NCI-H2196 (cell line): ENCODE data around the gene ATG2A.

Experiments used
- DNase-seq: peaks from one replicate; lab custom pipeline; 2025; ENCODE audit not compliant: unreplicated experiment; lab: John Stamatoyannopoulos, UW

The ATG2A gene

DNA sequence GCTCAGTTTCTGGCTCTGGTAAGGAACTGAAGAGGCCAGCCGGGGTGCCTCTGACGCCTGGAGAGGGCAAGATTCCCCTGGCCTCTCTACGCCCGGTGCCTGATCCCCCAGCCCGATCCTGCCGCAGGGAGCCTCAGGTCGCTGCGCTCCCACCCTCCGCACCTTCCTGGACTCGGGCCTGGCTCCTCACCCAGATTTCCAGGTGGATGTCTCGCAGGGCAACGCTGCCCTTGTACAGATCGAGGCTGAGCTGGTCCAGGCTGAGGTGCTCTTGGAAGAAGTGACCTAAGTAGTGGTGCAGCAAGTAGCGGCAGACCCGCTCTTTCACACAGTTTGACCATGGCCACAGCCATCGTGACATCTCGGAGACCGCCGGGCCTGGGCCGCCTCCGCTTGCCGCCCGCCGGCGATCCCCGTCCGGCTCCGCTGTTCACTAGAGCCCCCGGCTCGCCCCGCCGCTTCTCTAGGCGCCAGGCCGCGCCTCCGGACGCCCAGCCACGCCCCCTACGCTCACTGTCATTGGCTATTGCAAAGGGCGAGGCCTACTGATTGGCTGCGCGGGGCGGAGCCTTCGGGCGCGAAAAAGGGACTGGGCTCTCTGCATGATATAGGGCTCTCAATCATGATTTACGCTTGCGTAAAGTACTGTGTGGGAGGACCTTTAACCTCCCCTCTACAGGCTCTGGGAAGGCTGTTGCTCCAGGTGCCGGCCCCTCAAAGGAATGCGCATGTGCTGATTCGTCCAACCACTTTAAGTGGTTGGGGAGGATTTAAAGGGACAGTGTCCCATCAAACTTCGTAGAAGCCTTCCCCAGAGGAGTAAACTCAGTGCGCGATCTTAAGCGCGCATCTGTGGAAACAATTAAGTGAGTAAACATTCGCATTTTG lies at the start of gene ATG2A:
TSS of gene ATG2A (minus strand) at position 435 of the 888 bp plus-strand sequence. CDS start at position 361, 74 bp downstream.
- DNase-seq: peak; percentile 99

DNA sequence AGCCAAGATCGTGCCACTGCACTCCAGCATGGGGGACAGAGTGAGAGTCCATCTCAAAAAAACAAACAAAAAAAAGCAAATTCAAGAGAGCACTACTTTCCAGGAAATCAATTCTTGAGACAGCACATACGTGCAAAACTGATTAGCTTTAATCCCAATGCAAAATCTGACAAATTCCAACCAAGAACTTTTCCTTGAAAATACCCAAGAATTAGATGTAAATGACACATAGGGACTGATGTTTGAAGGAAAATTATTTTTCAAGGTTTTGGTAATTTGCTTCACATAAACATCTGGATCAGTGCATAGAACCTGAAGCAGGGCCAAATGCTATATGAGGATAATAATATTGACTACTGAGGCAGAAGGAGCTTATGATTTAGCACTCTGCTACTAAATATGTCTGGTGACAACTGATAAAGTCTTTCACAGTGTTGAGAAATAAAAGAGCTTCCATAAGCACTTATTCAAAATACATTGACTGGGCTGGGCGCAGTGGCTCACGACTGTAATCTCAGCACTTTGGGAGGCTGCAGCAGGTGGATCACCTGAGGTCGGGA lies 46.1 kb upstream of the ATG2A start:
- no peak for DNase-seq

DNA sequence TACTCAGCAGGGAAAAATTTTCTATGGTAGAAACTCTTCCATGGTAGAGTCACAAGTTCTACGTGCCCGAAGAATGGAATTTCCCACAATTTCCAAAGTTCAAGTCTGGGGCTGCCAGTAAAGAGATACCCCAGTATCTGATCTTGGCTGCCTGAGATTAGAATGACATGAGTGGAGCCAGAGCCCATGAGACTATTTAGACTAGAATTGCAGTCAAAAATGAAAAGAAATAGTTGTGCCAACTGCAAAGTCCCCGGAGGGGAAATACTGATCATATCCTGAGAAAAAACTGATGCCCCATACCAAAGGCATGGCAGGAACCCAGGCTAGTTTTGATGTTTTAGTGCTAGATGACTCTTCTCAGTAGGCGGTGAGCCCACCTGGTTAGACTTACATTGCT lies 43.7 kb upstream of the ATG2A start:
- no peak for DNase-seq

DNA sequence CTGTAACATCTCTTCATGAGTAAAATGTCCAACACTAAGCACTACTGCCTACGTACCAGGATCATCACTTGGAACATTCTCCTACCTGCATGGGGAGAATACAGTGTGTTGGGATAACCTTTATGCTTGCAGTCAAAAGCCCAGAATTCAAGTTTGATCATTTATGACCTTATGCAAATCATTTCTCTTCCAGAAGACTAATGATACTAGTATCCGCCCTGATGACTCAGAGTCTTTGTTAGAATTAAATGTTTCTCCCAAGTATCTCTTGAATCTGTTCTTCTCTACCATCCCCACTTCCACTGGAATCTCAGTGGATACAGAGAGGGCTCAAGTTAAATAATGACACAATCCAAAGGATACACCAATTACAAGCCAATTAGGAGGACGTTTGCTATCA lies 42.5 kb upstream of the ATG2A start:
- no peak for DNase-seq

DNA sequence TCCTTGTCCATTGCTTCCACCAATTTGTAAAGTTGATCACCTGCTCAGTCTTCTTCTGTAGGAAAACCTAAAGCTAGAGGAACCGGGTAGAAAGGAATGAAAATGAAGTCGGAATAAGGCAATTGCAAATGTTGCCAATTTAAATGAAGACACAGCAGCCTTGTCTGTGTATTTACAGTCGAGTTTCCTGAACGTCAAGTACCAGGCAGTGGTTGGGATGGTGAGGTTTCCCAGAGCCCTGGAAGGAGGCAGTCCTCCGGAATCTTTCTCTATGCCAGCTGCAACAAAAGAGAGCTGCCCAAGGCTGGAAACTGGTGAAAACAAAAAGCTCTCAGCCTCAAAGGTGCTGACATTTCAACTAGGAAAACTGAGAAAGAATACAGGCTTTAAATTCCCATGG lies 37.2 kb upstream of the ATG2A start:
- DNase-seq: no peak

DNA sequence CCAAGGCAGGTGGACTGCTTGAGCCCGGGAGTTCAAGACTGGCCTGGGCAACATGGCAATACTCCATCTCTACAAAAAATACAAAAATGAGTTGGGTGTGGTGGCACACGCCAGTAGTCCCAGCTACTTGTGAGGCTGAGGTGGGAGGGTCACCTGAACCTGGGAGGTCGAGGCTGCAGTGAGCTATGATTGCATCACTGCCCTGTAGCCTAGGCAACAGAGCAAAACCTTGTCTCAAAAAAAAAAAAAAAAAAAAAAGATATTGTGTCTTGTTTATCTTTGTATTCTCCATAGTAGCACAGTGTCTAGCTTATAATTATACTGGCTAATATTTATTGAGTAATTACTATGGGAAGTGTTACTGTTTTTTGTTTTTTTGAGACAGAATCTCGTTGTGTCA lies 34.5 kb upstream of the ATG2A start:
- no peak for DNase-seq

DNA sequence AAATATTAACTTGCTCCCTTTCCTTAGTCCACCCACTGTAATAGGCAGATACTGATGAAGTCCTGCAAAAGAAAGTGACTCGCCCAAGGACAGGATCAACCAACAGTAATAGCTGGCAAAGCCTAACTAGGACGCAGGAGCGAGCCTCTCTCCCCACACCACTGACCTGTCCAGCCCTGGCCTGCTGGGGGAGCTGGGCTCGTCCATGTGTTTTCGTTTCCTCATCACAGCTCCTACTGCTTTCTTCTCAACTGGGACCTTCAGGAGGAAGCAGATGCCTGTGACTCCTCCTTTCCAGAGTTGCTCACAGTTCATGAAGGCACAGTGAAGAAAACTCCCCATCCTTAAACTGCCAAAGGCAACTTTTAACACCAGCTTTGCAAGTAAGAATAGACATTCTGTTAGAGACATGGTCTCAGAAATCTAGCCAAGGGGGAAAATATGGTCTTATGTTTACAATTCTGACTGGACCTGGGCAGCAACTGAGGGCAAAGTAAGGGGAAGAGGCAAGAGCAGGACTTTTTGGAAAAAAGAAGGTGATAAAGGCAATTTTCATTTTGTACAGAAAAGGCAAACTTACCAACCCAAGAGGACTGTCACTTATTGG lies 30.3 kb upstream of the ATG2A start:
- DNase-seq: no peak

DNA sequence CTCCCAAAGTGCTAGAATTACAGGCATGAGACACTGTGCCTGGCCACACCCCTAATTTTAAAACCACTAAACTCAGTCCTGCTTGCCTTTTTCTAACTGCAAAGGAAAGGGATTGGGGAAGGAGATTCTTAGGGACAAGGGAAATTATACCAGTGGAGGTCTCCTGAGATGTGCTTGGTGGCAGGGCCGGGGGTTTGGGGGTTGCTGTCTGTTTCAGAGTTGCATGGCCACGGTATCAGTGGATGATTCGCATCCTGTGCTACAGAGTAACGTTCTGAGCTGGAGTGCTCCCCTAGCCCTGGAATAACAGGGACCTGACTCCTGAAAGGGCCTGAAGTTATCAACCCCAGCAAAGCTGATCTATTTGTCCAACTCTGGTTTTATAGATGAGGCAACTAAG lies 19.5 kb upstream of the ATG2A start:
- DNase-seq: no peak

DNA sequence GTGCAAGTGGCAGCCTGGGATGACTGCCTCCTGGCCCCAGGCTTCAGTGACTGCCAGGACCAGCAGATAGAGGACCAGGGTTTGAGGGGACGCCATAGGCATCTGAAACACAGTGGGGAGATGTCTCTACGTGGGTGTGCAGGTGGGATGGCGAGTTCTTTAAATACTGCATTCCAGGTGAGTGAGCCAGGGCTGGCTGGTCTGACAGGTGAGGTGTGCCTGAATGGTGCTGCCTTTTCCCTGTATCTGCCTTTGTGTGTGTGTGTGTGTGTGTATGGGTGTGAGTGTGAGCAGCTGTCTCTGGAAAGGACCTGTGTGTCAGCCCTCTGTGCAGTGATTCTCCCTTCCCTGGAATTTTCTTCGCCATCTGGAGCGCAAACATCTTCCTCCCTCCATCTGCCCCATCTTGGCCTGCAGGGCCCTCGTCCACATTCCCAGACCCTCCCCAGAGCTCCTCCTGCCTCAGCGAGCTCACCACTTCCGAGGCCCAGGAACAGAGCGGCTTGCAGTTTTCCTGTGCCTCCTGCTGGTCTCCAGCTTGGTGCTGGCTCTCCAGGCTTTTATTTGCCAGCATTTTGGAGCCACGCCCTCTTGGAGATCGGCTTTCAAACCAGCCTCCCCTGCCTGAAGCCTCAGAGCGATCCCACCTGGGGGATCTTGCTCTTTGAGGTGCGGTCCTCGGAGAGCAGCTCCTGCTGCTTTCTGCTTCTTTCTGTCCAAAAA lies 18.5 kb upstream of the ATG2A start, which contains the start of gene GPHA2:
TSS of gene GPHA2 (minus strand) at position 535 of the 723 bp plus-strand sequence. CDS start at position 102, 433 bp downstream.
- peak; percentile 5 for DNase-seq

DNA sequence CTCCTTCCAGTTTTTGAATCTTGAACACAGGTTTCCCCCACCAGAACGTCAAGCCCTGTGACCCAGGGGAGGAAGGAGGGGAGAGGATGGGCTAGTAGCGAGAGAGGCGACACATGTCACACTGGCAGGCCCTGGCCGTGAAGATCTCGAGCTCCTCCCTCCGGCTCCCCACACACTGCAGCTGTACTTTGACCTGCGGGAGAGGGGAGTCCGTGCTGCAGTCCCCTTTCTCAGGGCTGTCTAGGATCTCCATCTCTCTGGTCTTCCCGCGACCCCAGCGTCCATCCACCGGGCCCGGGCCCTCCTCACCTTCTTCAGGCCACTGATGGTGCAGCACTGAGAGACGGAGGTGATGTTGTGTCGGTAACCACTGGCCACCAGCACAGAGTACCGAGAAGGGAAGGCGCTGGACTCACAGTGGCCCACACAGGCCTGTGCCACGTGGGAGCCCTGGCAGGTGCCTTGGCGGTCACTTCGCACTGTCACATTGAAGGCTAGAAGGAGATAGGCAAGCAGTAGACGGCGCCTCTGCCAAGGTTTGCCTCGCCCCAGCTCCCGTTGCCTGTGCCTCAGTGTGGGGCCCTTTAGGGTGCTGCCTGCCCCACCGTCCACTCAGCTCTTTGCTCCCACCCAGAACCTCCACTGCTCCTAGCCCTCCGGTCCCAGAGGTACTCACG lies 17.8 kb upstream of the ATG2A start:
- no peak for DNase-seq

DNA sequence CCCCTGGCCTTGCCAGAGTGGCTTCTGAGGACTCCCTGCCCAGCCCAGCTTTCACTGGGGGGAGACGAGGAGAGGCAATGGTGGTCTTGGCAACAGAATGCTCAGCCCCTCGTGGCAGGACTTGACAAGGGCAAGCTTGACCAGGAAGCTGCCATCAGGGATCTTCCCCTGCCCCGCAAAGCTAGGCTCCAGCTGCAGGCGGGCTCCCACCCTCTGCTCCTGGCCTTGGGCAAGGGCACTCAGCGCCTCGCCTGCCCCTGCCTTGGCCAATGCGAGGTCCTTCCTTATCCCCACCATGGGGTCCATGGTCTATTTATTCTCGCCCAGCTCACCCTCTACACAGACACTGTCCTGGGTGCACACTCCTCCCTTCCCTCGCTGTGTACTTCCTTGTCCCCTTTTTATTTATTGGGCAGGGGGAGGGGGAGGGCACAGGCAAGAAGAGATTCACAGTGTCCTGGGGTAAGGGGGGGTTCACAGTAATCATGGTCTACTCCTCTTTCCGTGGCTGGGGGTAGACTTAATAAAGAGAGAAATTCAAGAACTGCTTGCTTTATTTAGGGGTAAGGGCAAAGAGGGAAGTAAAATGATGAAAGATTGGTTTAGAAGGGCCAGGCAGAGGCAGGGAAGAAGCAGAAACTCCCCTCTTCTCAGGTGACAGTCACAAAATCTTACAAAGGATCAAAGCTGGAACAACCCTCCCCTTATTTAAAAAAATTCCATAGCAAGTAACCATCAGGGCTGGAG lies 17.1 kb upstream of the ATG2A start:
- DNase-seq: no peak

DNA sequence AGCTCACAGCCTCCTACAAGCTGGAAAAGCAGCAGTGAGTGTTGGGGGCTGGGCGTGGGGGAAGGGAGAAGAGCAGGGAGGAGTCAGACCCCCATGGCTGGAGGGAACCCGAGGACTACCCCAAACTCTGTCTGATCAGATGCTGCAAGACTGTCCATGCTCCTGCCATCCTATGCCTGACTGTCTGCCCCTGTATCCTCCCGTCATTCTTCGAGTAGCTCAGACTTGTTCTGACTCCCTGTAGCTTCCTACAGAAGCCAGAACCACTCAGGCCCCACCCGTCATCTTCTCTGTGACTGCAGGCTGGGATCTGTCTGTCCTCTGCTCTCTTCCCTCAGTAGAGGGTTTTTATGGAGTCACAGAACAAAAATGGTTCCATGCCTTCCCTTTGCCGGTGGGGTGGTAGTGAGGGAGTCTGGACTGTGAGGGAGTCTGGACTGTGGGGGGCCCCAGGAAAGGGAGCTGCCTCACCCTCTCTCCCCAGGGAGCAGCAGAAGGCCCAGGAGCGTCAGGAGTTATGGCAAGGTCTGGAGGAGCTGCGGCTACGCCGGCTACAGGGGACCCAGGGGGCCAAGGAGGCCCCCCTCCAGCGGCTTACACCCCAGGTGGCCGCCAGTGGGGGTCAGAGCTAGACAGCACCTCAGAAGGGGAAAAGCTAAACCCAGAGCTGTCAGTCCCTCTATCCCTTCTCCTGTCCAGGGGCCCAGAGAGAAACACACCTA lies 16.4 kb upstream of the ATG2A start:
- no peak for DNase-seq

DNA sequence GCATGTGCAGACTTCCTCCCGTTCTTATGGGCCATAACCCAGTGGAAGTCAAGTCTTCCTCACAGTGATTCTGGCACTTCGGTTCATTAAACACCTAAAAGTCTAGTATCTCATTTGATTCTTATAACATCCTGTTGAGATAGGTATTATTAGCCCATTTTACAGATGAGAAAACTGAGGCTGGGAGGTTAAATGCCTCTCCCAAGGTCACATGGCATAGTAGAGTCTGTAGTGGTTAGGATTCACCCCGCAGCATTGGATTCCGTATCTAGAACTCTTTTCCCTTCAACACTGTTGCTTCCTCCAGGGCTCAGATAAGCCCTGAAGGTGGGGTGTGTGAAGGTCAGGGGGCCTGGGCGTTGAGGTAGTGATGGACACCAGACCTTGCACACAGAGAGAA lies 15.3 kb upstream of the ATG2A start:
- DNase-seq: no peak

DNA sequence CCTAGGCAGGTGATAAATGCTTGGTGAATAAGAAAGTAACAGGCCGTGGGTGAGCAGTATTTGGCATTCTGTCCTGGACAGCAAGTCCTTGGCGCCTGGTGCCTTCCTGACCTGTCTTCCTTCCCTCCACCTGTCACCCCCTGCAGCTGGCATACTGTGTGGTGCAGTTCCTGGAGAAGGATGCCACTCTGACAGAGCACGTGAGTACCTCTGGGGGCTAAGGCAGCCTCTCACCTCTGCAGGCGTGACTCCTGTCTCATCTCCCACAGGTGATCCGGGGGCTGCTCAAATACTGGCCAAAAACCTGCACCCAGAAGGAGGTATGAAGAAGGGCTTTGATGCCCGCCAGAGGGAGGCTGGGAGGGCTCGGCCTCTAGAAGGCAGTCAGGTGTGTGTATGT lies 14.3 kb upstream of the ATG2A start:
- DNase-seq: no peak

DNA sequence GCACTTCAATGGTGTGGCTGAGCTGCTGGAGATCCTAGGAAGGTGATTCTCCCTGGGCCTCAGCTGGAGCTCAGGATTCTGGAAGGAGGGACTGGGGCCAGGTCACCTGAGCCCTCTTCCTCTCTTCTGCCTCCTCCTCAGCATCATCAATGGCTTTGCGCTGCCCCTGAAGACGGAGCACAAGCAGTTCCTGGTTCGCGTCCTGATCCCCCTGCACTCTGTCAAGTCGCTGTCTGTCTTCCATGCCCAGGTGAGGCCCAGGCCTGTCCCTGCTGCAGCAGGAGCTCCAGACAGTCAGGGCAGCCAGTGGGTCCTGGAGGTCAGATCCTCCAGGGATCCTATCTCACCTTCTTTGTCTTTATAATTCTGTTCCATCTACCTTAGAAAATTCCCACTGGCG lies 13.3 kb upstream of the ATG2A start:
- DNase-seq: no peak

DNA sequence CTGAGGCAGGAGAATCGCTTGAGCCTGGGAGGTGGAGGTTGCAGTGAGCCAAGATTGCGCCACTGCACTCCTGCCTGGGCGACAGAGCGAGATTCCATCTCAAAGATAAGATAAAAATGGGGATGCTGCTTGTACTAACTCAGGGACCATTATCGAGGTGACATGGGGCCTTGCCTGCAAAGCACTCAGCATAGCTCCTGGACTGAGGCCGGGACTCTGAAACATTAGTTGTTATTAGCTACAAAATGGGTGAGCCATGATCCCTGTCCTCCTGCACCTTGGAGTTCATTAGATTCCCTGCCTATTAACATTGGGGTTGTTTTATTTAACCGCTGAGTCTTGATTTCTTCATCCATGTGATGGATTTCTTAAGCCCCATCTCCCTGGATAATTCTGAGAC lies 12.6 kb upstream of the ATG2A start:
- DNase-seq: no peak

DNA sequence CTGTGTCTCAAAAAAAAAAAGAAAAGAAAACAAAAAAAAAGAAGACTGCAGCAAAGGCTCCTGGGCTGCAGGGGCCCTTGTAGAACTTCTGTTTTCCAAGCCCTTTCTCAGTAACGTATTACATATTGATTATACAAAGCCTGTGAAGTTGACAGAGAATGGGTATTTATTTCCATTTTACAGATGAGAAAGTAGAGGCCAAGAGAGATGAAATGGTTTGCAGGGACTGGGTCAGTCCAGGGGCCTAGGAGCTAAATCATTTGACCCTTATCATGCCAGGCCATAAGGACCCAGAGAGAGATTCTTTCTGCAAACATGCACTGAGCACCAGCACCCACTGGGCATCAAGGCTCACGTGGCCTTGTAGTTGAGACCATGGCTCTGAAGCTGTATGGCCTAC lies 11.9 kb upstream of the ATG2A start:
- DNase-seq: no peak

DNA sequence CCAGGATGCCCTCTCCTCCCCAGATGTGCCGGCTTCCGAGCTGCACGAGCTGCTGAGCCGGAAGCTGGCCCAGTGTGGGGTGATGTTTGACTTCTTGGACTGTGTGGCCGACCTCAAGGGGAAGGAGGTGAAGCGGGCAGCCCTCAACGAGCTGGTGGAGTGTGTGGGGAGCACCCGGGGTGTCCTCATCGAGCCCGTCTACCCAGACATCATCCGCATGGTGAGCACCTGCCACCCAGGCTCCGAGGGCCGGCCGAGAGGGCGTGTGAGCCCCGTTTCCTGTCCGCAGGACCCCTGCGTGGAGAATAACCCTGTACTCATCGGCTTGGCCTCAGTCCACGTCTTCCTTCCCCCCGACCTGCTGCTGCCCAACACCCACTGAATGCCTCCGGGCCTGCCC lies 9.7 kb upstream of the ATG2A start:
- DNase-seq: no peak

DNA sequence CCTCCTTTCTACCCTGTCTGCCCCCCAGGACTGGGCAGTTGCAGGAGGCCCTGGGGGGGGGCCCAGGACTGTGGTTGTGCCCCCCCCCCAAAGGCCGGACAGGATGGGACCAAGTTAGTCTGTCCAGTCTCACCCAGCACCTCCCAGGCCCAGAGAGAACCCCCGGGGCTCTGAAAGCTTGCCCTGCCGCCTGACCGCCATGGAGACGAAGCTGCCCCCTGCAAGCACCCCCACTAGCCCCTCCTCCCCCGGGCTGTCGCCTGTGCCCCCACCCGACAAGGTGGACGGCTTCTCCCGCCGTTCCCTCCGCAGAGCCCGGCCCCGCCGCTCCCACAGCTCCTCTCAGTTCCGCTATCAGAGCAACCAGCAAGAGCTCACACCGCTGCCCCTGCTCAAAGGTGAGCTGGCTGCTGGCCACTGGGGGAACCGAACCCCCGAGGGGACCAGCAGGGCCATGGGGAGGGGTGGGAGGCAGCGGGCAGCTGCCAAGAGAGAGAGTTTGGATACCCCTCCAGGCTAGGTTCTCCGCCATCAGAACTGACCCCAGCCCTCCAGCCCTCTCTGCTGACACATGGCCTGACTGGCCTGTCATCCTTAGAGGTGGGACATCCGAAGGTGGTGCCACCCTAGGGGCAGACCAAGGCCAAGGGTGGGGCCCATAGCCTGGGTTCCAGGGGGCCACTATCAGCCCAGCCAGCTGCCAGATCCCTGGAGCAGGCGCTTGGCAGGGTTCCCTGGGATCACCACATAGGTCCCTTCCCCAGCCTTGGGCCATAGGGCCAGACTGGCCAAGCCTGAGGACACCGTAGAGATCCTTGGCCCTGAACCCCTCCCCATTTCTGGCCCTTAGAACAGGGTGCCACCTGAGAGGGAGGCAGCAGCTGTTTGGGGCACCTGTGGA lies 8.8 kb upstream of the ATG2A start:
- no peak for DNase-seq
